Liver (tissue), 9 donors: ENCODE results near the gene TLE1. TPM values are rescaled to one million over a fixed set of nuclear protein-coding genes. Genes with fewer than 3 reads are reported as not detected.

Source experiments
- DNase-seq: peaks from one replicate; pipeline ENCODE4 v3.0.0-alpha.2; 2017; ENCODE audit warnings: low spot score
- H3K27ac ChIP-seq, 2 donors: one replicate each; pipeline ENCODE4 v1.7.0; 2013; ENCODE audit warnings: inconsistent platforms in 2 of 2, low read length in 2 of 2, control low read depth in 1 of 2, low read depth in 1 of 2, mild to moderate bottlenecking in 1 of 2
- H3K27me3 ChIP-seq, 4 donors: one replicate each; pipeline versions ENCODE4 v1.6.1 to v1.7.0; 2013; ENCODE audit warnings: low read length in 3 of 4, inconsistent platforms in 1 of 4, mild to moderate bottlenecking in 1 of 4, moderate library complexity in 1 of 4; ENCODE audit not compliant: control insufficient read depth in 4 of 4, insufficient read depth in 4 of 4
- H3K36me3 ChIP-seq, 4 donors: one replicate each; pipeline versions ENCODE4 v1.6.1 to v1.7.0; 2013; ENCODE audit warnings: low read length in 3 of 4, mild to moderate bottlenecking in 3 of 4, low read depth in 1 of 4, moderate library complexity in 1 of 4; ENCODE audit not compliant: control insufficient read depth in 4 of 4, insufficient read depth in 3 of 4
- H3K4me1 ChIP-seq, 4 donors: one replicate each; pipeline versions ENCODE4 v1.6.1 to v1.7.0; 2013; ENCODE audit warnings: low read length in 3 of 4, mild to moderate bottlenecking in 3 of 4, moderate library complexity in 1 of 4; ENCODE audit not compliant: control insufficient read depth in 4 of 4, insufficient read depth in 4 of 4
- H3K4me3 ChIP-seq, 3 donors: one replicate each; pipeline versions ENCODE4 v1.6.1 to v1.7.0; 2013; ENCODE audit warnings: low read length in 3 of 3, control low read depth in 1 of 3, low read depth in 1 of 3, mild to moderate bottlenecking in 1 of 3
- H3K9ac ChIP-seq, 2 donors: one replicate each; pipeline ENCODE4 v1.7.0; 2013; ENCODE audit warnings: low read length in 2 of 2, mild to moderate bottlenecking in 2 of 2, moderate library complexity in 2 of 2, control low read depth in 1 of 2, low read depth in 1 of 2
- H3K9me3 ChIP-seq, 4 donors: one replicate each; pipeline versions ENCODE4 v1.6.1 to v1.7.0; 2013; ENCODE audit warnings: low read length in 3 of 4; ENCODE audit not compliant: control insufficient read depth in 4 of 4
- ATF3 ChIP-seq: IDR thresholded peaks from 2 replicates; pipeline ENCODE4 v1.6.1; 2016; ENCODE audit warnings: antibody characterized with exemption
- EGR1 ChIP-seq, 2 donors: IDR thresholded peaks; 2 replicates each; pipeline ENCODE4 v1.6.1; 2016 to 2018; ENCODE audit warnings: antibody characterized with exemption in 2 of 2, low read depth in 2 of 2
- FOXA1 ChIP-seq: IDR thresholded peaks from 2 replicates; pipeline ENCODE4 v1.6.1; 2016; ENCODE audit warnings: antibody characterized with exemption
- FOXA2 ChIP-seq: IDR thresholded peaks from 2 replicates; pipeline ENCODE4 v1.6.1; 2016; ENCODE audit warnings: antibody characterized with exemption
- GABPA ChIP-seq, 2 donors: IDR thresholded peaks in 1 of 2; conservative IDR thresholded peaks in 1 of 2; 2 replicates each; pipeline ENCODE4 v1.6.1; 2016; ENCODE audit warnings: antibody characterized with exemption in 2 of 2, mild to moderate bottlenecking in 1 of 2, moderate library complexity in 1 of 2
- HNF4A ChIP-seq, 2 donors: conservative IDR thresholded peaks; 2 replicates each; pipeline ENCODE4 v1.6.1; 2016; ENCODE audit warnings: antibody characterized with exemption in 2 of 2, mild to moderate bottlenecking in 2 of 2
- HNF4G ChIP-seq: IDR thresholded peaks from 2 replicates; pipeline ENCODE4 v1.6.1; 2016; ENCODE audit warnings: antibody characterized with exemption
- JUND ChIP-seq, 2 donors: IDR thresholded peaks; 2 replicates each; pipeline ENCODE4 v1.6.1; 2016; ENCODE audit warnings: antibody characterized with exemption in 2 of 2
- MAX ChIP-seq: IDR thresholded peaks from 2 replicates; pipeline ENCODE4 v1.6.1; 2016; ENCODE audit warnings: antibody characterized with exemption
- NR2F2 ChIP-seq: IDR thresholded peaks from 2 replicates; pipeline ENCODE4 v1.6.1; 2016; ENCODE audit warnings: antibody characterized with exemption
- RAD21 ChIP-seq, 2 donors: IDR thresholded peaks; 2 replicates each; pipeline ENCODE4 v1.6.1; 2016; ENCODE audit warnings: antibody characterized with exemption in 2 of 2, mild to moderate bottlenecking in 2 of 2
- RXRA ChIP-seq, 2 donors: IDR thresholded peaks; 2 replicates each; pipeline ENCODE4 v1.6.1; 2017 to 2018; ENCODE audit warnings: antibody characterized with exemption in 2 of 2, mild to moderate bottlenecking in 1 of 2
- SP1 ChIP-seq: IDR thresholded peaks from 2 replicates; pipeline ENCODE4 v1.6.1; 2018; ENCODE audit warnings: antibody characterized with exemption, mild to moderate bottlenecking
- TAF1 ChIP-seq: conservative IDR thresholded peaks from 2 replicates; pipeline ENCODE4 v1.6.1; 2016; ENCODE audit warnings: antibody characterized with exemption, mild to moderate bottlenecking
- YY1 ChIP-seq: IDR thresholded peaks from 2 replicates; pipeline ENCODE4 v1.6.1; 2016; ENCODE audit warnings: antibody characterized with exemption, mild to moderate bottlenecking
- WGBS: extraction: QIAGEN DNeasy Blood & Tissue Kit; methylation state at CpG from one replicate; pipeline ENCODE4 v1.1.7; 2013; 5-methylcytosine and 5-hydroxymethylcytosine counted together
- polyA plus RNA-seq, 2 donors: library from polyadenylated mRNA; stranded (reverse) in 1 of 2; unstranded in 1 of 2; fragments of 200-250 nt in 1 of 2; fragments of >200 nt in 1 of 2; fragmentation: Nextera tagmentation in 1 of 2; extraction: Ambion mirVana in 1 of 2; gene quantifications; one replicate each; pipeline versions ENCODE4 v1.2.1 to v1.2.3, GENCODE V29; 2013 to 2015
- total RNA-seq, 2 donors: library from RNA; depleted of rRNA; stranded (reverse); fragments of >200 nt; gene quantifications; one replicate each; pipeline ENCODE4 v1.2.3, GENCODE V29; 2014
- TF ChIP-seq, protein P1 (sequence below): fragments of 150-350 bp; IDR thresholded peaks from 2 replicates; pipeline ENCODE4 v1.5.1; 2017; ENCODE audit warnings: improper control_type of control experiment, low read depth, low read length; ENCODE audit not compliant: missing input control
- TF ChIP-seq, protein P2 (sequence below): IDR thresholded peaks from 2 replicates; pipeline ENCODE4 v1.6.1; 2016; ENCODE audit warnings: antibody characterized with exemption
- TF ChIP-seq, protein P3 (sequence below): IDR thresholded peaks from 2 replicates; pipeline ENCODE4 v1.6.1; 2016; ENCODE audit warnings: antibody characterized with exemption, mild to moderate bottlenecking
- donor health status: healthy.
- donor health status: healthy.
- donor health status: healthy.
- donor health status: healthy.
- donor health status: healthy.

TLE1 gene
- total and polyA plus RNA-seq, 4 donors: 25.2 to 45.4 (median 25.7) TPM

GRCh38 chr9:81666123-81666522 lies 23.2 kb downstream of the TLE1 start:
- DNase-seq: no peak
- H3K9ac ChIP-seq: no peak overlapping the region
- H3K9me3 ChIP-seq: no peaks in the 10 kb centered on the region
- H3K27ac ChIP-seq: no peak overlapping the region
- 98% methylated on average over 4 of the region's 4 CpGs for WGBS
- peaks cover 0 to 18% (median 14%) of the 10 kb centered on the region in 4 donors for H3K4me1 ChIP-seq
- no peak overlapping the region for H3K4me3 ChIP-seq
- no peak for TF ChIP-seq SP1
- no peak for TF ChIP-seq FOXA2
- TF ChIP-seq RAD21 (IDR thresholded peaks at IDR 0.05): no peak
- TF ChIP-seq YY1: no peak
- TF ChIP-seq JUND (IDR thresholded peaks at IDR 0.05): no peak
- TF ChIP-seq, protein P1, sequence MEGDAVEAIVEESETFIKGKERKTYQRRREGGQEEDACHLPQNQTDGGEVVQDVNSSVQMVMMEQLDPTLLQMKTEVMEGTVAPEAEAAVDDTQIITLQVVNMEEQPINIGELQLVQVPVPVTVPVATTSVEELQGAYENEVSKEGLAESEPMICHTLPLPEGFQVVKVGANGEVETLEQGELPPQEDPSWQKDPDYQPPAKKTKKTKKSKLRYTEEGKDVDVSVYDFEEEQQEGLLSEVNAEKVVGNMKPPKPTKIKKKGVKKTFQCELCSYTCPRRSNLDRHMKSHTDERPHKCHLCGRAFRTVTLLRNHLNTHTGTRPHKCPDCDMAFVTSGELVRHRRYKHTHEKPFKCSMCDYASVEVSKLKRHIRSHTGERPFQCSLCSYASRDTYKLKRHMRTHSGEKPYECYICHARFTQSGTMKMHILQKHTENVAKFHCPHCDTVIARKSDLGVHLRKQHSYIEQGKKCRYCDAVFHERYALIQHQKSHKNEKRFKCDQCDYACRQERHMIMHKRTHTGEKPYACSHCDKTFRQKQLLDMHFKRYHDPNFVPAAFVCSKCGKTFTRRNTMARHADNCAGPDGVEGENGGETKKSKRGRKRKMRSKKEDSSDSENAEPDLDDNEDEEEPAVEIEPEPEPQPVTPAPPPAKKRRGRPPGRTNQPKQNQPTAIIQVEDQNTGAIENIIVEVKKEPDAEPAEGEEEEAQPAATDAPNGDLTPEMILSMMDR: no peak
- no peak for TF ChIP-seq RXRA (IDR thresholded peaks at IDR 0.05)
- TF ChIP-seq FOXA1: no peak
- no peak for TF ChIP-seq GABPA (IDR thresholded peaks at IDR 0.05 in 1 of 2, conservative IDR thresholded peaks at IDR 0.05 in 1 of 2)
- TF ChIP-seq MAX: no peak
- no peak for TF ChIP-seq NR2F2
- TF ChIP-seq HNF4A (conservative IDR thresholded peaks at IDR 0.05): no peak
- TF ChIP-seq, protein P2, sequence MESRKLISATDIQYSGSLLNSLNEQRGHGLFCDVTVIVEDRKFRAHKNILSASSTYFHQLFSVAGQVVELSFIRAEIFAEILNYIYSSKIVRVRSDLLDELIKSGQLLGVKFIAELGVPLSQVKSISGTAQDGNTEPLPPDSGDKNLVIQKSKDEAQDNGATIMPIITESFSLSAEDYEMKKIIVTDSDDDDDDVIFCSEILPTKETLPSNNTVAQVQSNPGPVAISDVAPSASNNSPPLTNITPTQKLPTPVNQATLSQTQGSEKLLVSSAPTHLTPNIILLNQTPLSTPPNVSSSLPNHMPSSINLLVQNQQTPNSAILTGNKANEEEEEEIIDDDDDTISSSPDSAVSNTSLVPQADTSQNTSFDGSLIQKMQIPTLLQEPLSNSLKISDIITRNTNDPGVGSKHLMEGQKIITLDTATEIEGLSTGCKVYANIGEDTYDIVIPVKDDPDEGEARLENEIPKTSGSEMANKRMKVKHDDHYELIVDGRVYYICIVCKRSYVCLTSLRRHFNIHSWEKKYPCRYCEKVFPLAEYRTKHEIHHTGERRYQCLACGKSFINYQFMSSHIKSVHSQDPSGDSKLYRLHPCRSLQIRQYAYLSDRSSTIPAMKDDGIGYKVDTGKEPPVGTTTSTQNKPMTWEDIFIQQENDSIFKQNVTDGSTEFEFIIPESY: no peak
- no peak for TF ChIP-seq EGR1 (IDR thresholded peaks at IDR 0.05; ENCODE audit: low read depth in 2 of 2)
- no peak for TF ChIP-seq TAF1
- no peak for TF ChIP-seq HNF4G
- TF ChIP-seq, protein P3, sequence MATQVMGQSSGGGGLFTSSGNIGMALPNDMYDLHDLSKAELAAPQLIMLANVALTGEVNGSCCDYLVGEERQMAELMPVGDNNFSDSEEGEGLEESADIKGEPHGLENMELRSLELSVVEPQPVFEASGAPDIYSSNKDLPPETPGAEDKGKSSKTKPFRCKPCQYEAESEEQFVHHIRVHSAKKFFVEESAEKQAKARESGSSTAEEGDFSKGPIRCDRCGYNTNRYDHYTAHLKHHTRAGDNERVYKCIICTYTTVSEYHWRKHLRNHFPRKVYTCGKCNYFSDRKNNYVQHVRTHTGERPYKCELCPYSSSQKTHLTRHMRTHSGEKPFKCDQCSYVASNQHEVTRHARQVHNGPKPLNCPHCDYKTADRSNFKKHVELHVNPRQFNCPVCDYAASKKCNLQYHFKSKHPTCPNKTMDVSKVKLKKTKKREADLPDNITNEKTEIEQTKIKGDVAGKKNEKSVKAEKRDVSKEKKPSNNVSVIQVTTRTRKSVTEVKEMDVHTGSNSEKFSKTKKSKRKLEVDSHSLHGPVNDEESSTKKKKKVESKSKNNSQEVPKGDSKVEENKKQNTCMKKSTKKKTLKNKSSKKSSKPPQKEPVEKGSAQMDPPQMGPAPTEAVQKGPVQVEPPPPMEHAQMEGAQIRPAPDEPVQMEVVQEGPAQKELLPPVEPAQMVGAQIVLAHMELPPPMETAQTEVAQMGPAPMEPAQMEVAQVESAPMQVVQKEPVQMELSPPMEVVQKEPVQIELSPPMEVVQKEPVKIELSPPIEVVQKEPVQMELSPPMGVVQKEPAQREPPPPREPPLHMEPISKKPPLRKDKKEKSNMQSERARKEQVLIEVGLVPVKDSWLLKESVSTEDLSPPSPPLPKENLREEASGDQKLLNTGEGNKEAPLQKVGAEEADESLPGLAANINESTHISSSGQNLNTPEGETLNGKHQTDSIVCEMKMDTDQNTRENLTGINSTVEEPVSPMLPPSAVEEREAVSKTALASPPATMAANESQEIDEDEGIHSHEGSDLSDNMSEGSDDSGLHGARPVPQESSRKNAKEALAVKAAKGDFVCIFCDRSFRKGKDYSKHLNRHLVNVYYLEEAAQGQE: no peak
- H3K36me3 ChIP-seq: peaks cover 0 to 26% (median 9%) of the 10 kb centered on the region in 4 donors
- no peaks in the 10 kb centered on the region for H3K27me3 ChIP-seq

- H3K4me1 ChIP-seq: peaks cover 0 to 18% (median 14%) of the 10 kb centered on the region in 4 donors
- TF ChIP-seq FOXA1 (no peak), NR2F2 (no peak), YY1 (no peak), FOXA2 (no peak), TAF1 (no peak), HNF4G (no peak), RXRA (IDR thresholded peaks at IDR 0.05) (no peak), JUND (IDR thresholded peaks at IDR 0.05) (no peak), HNF4A (conservative IDR thresholded peaks at IDR 0.05) (no peak), SP1 (no peak), ATF3 (no peak)
- TF ChIP-seq, protein P2: no peak
- TF ChIP-seq, protein P3: no peak
These were observed 23.9 kb downstream of the TLE1 start for GRCh38 chr9:81665322-81665871.

More at GRCh38 chr9:81665322-81665871, 23.9 kb downstream of the TLE1 start:
- DNase-seq: no peak
- no peak overlapping the region for H3K27ac ChIP-seq
- H3K9me3 ChIP-seq: no peaks in the 10 kb centered on the region
- H3K9ac ChIP-seq: no peak overlapping the region
- no peaks in the 10 kb centered on the region for H3K27me3 ChIP-seq
- 66% methylated on average over 6 of the region's 6 CpGs for WGBS
- peaks cover 0 to 26% (median 9%) of the 10 kb centered on the region in 4 donors for H3K36me3 ChIP-seq
- H3K4me3 ChIP-seq: no peak overlapping the region
